ENCODE results near the gene IFITM1.
"Not testable (repeated sequence)": the region's sequence is repeated elsewhere in the genome, so short reads cannot be mapped to it uniquely, and the experiment has no call there.

Gene IFITM1

GRCh38 chr11:311013-311748 is 2.7 kb upstream of the IFITM1 start:
- DNase-seq, result not testable (repeated sequence)

- DNase-seq, result no peak
These were observed 1.6 kb upstream of the IFITM1 start for GRCh38 chr11:312092-312816.

- no peak for DNase-seq
These were observed 495 bp upstream of the IFITM1 start for GRCh38 chr11:313304-313786.

GRCh38 chr11:314554-314875 is 675 bp downstream of the IFITM1 start:
- not testable (repeated sequence) for DNase-seq

GRCh38 chr11:315051-315481 is 1.2 kb downstream of the IFITM1 start:
- no peak for DNase-seq

- DNase-seq, result no peak
These were observed 1.7 kb downstream of the IFITM1 start for GRCh38 chr11:315516-315994.

GRCh38 chr11:316031-316701 is 2.3 kb downstream of the IFITM1 start:
- no peak for DNase-seq

- DNase-seq, result no peak
These were observed 3.1 kb downstream of the IFITM1 start for GRCh38 chr11:316891-317301.

GRCh38 chr11:317668-318404 is 4.0 kb downstream of the IFITM1 start:
- DNase-seq, result not testable (repeated sequence)

- DNase-seq, result not testable (repeated sequence)
These were observed 4.7 kb downstream of the IFITM1 start for GRCh38 chr11:318405-319120.

- not testable (repeated sequence) for DNase-seq
These were observed 5.5 kb downstream of the IFITM1 start for GRCh38 chr11:319121-319887.

- not testable (repeated sequence) for DNase-seq
These were observed 6.0 kb downstream of the IFITM1 start for GRCh38 chr11:319888-320273.

GRCh38 chr11:324156-324555 is 10.3 kb downstream of the IFITM1 start:
- DNase-seq, result no peak

GRCh38 chr11:324593-325517 is 11.0 kb downstream of the IFITM1 start:
- not testable (repeated sequence) for DNase-seq

- no peak for DNase-seq
These were observed 12.2 kb downstream of the IFITM1 start for GRCh38 chr11:325796-326591.

- DNase-seq, result no peak
These were observed 12.7 kb downstream of the IFITM1 start for GRCh38 chr11:326592-326841.

GRCh38 chr11:326842-327580 is 13.2 kb downstream of the IFITM1 start:
- peak; percentile 61 for DNase-seq

- DNase-seq, result no peak
These were observed 13.7 kb downstream of the IFITM1 start for GRCh38 chr11:327581-327923.

GRCh38 chr11:328012-328411 is 14.2 kb downstream of the IFITM1 start:
- no peak for DNase-seq

Measured in activated gamma-delta T cell treated with Interleukin-2 at 50 U/mL for 16 hours (primary cell).